HG03060 (cell line): ENCODE results near the gene NRGN.
"Not testable (repeated sequence)": the region's sequence is repeated elsewhere in the genome, so short reads cannot be mapped to it uniquely, and the experiment has no call there.

Experiments used
- ATAC-seq: cut with Tn5 transposase; IDR thresholded peaks from one replicate; pipeline ENCODE4 v1.9.1; 2021; ENCODE audit warnings: low read depth, moderate number of reproducible peaks; ENCODE audit not compliant: unreplicated experiment

NRGN gene

DNA sequence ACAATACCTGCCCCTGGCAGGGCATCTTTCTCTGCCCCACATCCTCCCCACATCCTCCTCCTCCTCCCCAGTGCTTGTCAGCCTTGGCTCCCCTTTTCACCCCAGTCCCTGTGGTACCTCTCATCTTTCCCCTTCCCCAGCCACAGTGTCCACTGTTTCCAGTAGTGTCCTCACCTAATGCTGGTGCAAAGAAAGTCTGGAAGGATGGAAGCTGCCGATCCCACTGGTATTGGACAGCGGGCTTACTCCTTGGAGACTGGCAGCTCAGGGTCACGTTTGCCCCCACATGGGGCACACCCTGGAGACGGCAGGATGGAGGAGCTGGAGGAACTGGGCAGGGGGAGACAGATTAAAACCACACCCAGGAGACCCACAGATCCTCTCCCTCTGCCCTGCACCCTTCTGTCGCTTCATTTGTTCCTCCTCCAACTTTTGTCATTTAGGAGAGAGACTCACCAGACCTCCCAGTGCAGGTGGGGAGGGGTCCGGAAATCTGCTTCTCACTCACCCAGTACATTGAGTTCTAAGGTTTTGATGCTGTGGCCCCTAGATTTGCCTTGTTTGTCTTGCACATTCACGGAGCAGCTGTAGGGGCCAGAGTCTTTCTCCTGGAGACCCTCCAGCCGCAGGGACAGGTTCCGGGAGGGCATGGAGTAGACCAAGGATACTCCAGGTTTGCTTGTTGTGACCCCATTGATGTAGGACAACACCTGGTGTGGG is 16.5 kb downstream of the NRGN start:
- ATAC-seq = no peak

- no peak for ATAC-seq
These were observed 17.0 kb downstream of the NRGN start for GRCh38 chr11:124756753-124757227.

- ATAC-seq = no peak
These were observed 17.6 kb downstream of the NRGN start for GRCh38 chr11:124757320-124757719.

DNA sequence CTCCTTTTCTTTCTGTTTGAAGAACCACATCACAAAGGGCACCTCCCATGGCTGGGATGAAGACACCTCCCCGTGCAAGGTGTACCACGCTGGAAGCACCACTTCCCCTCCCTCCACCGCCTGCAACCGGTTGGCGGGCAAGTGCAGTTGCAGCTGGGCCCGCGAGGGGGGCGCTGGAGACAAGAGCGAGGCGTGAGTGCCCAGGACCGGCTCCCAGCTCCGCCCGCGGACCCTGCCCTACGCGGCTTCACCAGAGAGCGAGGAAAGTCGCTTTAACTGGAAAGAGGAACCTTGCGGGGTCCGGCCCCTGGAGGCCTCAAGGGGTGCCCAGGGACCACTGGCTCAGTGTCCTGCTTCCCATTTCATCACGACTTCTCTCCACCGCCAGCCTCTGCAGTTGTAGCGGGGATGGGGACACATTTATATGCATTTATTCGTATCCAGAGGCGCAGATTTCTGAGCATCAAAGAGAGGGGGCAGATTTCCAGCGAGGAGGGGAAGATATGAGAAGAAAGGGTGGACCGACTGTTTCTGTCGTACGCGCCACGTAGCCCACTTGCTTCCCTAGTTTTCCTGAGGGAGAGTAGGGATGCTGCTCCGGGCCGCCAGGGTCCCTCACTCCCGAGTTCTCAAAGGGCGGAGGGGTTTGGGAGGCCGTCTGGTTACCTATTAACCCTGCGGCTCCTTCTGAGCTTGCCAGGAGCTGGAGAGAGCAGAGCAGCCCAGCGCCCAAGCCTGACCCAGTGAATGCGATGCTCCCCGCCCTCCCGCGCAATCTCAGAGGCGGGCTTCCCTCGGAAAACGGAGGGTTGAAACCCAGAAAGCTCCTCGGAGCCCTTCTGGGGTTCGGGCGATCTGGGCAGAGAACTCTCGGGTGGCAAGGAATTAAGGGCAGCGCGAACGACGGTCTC is 18.9 kb downstream of the NRGN start:
- peak; percentile 27 for ATAC-seq

- no peak for ATAC-seq
These were observed 19.8 kb downstream of the NRGN start for GRCh38 chr11:124759266-124760204.

GRCh38 chr11:124760205-124760652 is 20.5 kb downstream of the NRGN start:
- no peak for ATAC-seq

- no peak for ATAC-seq
These were observed 21.1 kb downstream of the NRGN start for GRCh38 chr11:124760806-124761205.

- no peak for ATAC-seq
These were observed 21.8 kb downstream of the NRGN start for GRCh38 chr11:124761301-124762104.

DNA sequence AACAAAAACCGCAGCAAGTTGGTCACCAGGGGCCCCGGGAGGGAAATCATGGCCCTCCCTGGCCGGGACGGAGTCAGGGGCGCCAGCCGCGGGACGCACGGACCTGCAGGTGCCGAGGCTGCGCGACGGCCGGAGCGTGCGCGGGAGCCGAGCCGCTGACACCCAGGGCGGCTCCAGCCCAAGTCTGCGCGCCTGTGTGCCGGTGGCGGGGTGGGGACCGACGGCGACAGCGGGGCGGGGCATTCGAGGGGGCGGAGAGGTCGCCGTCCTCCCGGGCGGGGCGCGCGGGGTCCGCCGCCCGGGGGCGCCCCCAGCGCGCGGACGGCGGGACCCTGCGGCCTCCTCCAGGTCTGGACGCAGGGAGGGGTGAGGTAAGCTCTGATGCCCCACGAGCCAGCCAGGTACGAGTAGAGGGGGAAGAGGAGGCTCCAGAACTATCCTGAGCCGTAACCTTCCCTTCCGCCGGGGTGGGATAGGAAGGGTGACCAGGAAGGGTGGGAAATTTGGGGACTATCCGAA is 22.4 kb downstream of the NRGN start, which contains the start of gene ESAM:
TSS of gene ESAM (minus strand) at position 186 of the 519 bp plus-strand sequence. CDS start at position 50, 136 bp downstream.
- no peak for ATAC-seq

GRCh38 chr11:124762624-124763155 is 22.9 kb downstream of the NRGN start:
- ATAC-seq = no peak

DNA sequence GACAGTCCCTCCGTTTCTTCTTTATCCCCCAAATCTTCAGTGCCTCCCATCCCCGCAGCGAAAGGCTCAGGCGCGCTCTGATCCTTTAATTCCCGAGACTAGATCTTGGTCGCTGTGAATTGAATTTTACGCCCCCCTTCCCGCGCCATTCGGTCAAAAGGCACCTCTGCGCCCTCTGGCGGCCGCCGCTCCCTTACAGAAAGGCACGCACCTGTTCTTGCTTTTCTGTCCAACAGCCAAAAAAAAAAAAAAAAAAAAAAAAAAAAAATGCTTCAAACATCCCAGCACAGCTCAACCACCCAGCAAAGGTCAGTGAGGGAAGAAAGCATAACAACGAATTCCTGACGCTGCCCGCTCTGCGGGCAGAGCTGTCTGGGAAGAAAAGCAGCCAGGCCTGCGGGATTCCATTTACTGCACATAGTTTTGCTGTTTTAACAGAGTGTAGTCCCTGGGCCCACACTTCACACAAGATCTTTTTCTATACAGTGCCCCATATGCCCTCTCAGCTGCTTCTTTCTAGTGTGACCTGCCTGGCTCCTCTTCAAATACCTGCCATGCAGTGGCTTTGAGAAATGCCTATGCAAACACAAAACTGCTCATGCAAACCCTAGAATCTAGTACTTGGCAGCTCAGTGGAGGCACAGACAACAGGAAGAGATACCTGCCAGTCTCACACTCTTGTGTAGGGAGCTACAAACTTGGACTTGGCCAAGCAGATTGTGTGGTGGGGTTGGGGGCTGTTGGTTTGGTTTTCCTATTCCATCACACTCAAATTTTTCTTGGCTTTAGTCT is 23.6 kb downstream of the NRGN start:
- ATAC-seq = no peak

- no peak for ATAC-seq
These were observed 26.4 kb downstream of the NRGN start for GRCh38 chr11:124766156-124766555.

- no peak for ATAC-seq
These were observed 29.2 kb downstream of the NRGN start for GRCh38 chr11:124768914-124769313.

DNA sequence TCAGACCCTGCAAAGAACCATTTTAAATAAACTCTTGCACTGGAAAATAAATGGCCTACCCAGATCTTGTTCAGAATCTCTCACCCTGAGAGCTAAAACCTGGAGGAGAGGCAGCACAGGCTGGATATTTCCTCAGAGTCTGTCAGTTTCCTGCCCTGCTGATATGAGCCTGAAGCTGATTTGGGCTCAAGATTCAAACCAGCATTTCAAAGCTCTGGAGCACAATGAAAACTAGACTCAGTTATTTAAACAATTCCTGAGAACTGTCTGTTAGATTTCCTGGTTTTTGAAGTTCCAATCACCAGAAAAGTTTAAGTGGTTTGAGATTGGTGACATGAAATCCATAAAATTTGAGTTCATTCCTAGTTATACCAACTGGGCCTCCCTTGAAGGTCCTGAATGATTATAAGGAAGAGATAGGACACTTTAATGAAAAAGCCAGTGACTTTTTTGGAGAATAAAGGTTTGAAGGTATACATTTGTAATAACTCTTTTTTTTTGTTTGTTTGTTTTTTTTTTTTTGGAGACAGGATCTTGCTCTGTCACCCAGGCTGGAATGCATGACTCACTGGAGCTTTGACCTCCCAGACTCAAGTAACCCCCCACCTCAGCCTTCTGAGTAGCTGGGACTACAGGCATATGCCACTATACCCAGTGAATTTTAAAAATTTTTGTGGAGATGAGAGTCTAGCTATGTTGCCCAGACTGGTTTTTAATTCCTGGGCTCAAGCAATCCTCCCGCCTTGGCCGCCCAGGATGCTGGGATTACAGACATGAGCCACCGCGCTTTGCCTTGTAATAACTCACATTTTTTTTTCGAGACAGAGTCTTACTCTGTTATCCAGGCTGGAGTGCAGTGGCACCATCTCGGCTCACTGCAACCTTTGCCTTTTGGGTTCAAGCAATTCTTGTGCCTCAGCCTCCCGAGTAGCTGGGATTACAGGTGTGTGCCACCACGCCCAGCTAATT is 30.3 kb downstream of the NRGN start:
- ATAC-seq = no peak

DNA sequence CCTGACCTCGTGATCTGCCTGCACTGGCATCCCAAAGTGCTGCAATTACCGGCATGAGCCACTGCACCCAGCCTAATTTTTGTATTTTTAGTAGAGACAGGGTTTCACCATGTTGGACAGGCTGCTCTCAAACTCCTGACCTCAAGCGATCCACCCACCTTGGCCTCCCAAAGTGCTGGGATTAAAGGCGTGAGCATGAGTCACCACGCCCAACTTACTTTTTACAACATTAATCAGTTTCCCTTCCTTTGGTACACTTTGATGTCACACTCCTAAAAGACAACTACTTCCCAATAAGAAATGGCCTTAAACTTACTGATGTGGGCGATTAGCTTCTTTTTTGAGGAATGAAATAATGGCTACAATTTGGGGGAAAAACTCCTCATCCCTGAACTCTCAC is 31.2 kb downstream of the NRGN start:
- ATAC-seq = not testable (repeated sequence)

GRCh38 chr11:124776865-124777645 is 37.3 kb downstream of the NRGN start:
- no peak for ATAC-seq
